Transverse colon (tissue), 4 donors: ENCODE results near the gene GPR153. TPM values are rescaled to one million over a fixed set of nuclear protein-coding genes. Genes with fewer than 3 reads are reported as not detected.

ENCODE experiments used
- DNase-seq: peaks from one replicate; pipeline ENCODE4 v3.0.0-alpha.2; 2019
- H3K27ac ChIP-seq, 4 donors: fragments of 200-600 bp; sonication (generic); 2 replicates each; pipeline ENCODE4 v1.5.1; 2016 to 2018; ENCODE audit warnings: inconsistent platforms in 4 of 4
- H3K27me3 ChIP-seq: fragments of 200-600 bp; sonication (generic); 2 replicates; pipeline ENCODE4 v1.5.1; 2017; ENCODE audit warnings: inconsistent platforms
- H3K36me3 ChIP-seq, 4 donors: fragments of 200-600 bp; sonication (generic); 2 replicates each; pipeline ENCODE4 v1.5.1; 2017 to 2019; ENCODE audit warnings: inconsistent platforms in 4 of 4
- H3K4me1 ChIP-seq, 4 donors: fragments of 200-600 bp; sonication (generic); 2 replicates each; pipeline ENCODE4 v1.5.1; 2017 to 2020; ENCODE audit warnings: inconsistent platforms in 4 of 4
- H3K4me3 ChIP-seq, 4 donors: fragments of 200-600 bp; sonication (generic); 1 replicate in 1 of 4; 2 replicates in 3 of 4; pipeline versions ENCODE4 v1.5.1 to v1.6.1; 2017 to 2019; ENCODE audit warnings: inconsistent platforms in 4 of 4
- H3K9me3 ChIP-seq, 2 donors: fragments of 200-600 bp; sonication (generic); 2 replicates each; pipeline ENCODE4 v1.5.1; 2017 to 2019; ENCODE audit warnings: inconsistent platforms in 2 of 2
- EP300 ChIP-seq: sonication (generic); formaldehyde crosslinking; IDR thresholded peaks from one replicate; pipeline ENCODE4 v1.6.1; 2017; ENCODE audit warnings: antibody characterized with exemption, low read depth
- POLR2A ChIP-seq: fragments of 450-650 bp; IDR thresholded peaks from one replicate; pipeline ENCODE4 v1.6.1; 2016; ENCODE audit warnings: antibody characterized with exemption, mild to moderate bottlenecking, moderate library complexity
- POLR2AphosphoS5 ChIP-seq, 3 donors: sonication (generic); formaldehyde crosslinking; IDR thresholded peaks; one replicate each; pipeline ENCODE4 v1.6.1; 2016; ENCODE audit warnings: antibody characterized with exemption in 3 of 3
- WGBS, 2 donors: methylation state at CpG; one replicate each; pipeline ENCODE4 v1.1.5; 2018; ENCODE audit warnings: low coverage in 1 of 2; 5-methylcytosine and 5-hydroxymethylcytosine counted together
- in situ Hi-C, 4 donors: fragments of 200-750 bp; cut with MboI; loops; one replicate each; pipeline versions ENCODE4 v1.15.0 to v1.15.1; 2017; ENCODE audit warnings: low sequenced_read_pairs in 3 of 4, low pct_ligation_motif_present in 1 of 4, low pct_unique_long_range_greater_than_20kb in 1 of 4
- intact Hi-C: fragments of 100-400 bp; cut with DNase I; formaldehyde crosslinking; loops from one replicate; pipeline ENCODE4 v1.15.1; 2023; ENCODE audit warnings: low total_unique reads
- total RNA-seq, 4 donors: library from RNA; depleted of rRNA; stranded (reverse); fragments of >200 nt; gene quantifications; one replicate each; pipeline ENCODE4 v1.1.0, GENCODE V29; 2016
- TF ChIP-seq, protein P1 (sequence below), 5 experiments: fragments of 200-600 bp in 3 of 5; fragments of 450-650 bp in 2 of 5; sonication (generic) in 3 of 5; IDR thresholded peaks; 1 replicate in 2 of 5; 2 replicates in 3 of 5; pipeline ENCODE4 v1.5.1; 2016 to 2017; ENCODE audit warnings: antibody characterized with exemption in 5 of 5, inconsistent platforms in 3 of 5, mild to moderate bottlenecking in 2 of 5, moderate library complexity in 1 of 5

Gene GPR153
- total RNA-seq, 4 donors from 2014 or later = 15.6 to 38.2 (median 27.8) TPM

GRCh38 chr1:6200188-6200809 is 60.6 kb downstream of the GPR153 start:
- in situ Hi-C loops = no loop called here
- no peaks in the 10 kb centered on the region for H3K9me3 ChIP-seq
- intact Hi-C loops = no loop called here
- peaks cover 0 to 18% (median 7%) of the 10 kb centered on the region in 4 donors for H3K36me3 ChIP-seq
- no peaks in the 10 kb centered on the region for H3K27me3 ChIP-seq
- TF ChIP-seq, protein P1, sequence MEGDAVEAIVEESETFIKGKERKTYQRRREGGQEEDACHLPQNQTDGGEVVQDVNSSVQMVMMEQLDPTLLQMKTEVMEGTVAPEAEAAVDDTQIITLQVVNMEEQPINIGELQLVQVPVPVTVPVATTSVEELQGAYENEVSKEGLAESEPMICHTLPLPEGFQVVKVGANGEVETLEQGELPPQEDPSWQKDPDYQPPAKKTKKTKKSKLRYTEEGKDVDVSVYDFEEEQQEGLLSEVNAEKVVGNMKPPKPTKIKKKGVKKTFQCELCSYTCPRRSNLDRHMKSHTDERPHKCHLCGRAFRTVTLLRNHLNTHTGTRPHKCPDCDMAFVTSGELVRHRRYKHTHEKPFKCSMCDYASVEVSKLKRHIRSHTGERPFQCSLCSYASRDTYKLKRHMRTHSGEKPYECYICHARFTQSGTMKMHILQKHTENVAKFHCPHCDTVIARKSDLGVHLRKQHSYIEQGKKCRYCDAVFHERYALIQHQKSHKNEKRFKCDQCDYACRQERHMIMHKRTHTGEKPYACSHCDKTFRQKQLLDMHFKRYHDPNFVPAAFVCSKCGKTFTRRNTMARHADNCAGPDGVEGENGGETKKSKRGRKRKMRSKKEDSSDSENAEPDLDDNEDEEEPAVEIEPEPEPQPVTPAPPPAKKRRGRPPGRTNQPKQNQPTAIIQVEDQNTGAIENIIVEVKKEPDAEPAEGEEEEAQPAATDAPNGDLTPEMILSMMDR (IDR thresholded peaks at IDR 0.05) = no peak
- TF ChIP-seq POLR2A (no peak), EP300 (no peak), POLR2AphosphoS5 (IDR thresholded peaks at IDR 0.05) (no peak)
- peak overlapping the region in 3 of 4 donors; percentile 93 to 99 (median 94) for H3K4me3 ChIP-seq
- WGBS, 2 donors = 71 to 83% methylated on average over 1 to 10 of the region's 10 CpGs
- no peak for DNase-seq
- peak overlapping the region; percentile 81 to 89 (median 88) for H3K27ac ChIP-seq
- H3K4me1 ChIP-seq = peaks cover 13 to 39% (median 26%) of the 10 kb centered on the region in 4 donors

GRCh38 chr1:6199298-6200187 is 61.4 kb downstream of the GPR153 start, which contains the start of gene RPL22:
RPL22 (minus strand) TSS chr1:6199595; CDS start chr1:6199573, 22 bp downstream.
- no peaks in the 10 kb centered on the region for H3K27me3 ChIP-seq
- TF ChIP-seq EP300 = no peak
- TF ChIP-seq POLR2AphosphoS5 (IDR thresholded peaks at IDR 0.05) = peak; percentile 86 to 93 (median 92)
- TF ChIP-seq, protein P1 (IDR thresholded peaks at IDR 0.05) = no peak
- peak; percentile 75 for TF ChIP-seq POLR2A
- H3K36me3 ChIP-seq = peaks cover 0 to 24% (median 11%) of the 10 kb centered on the region in 4 donors
- WGBS, 2 donors = 3 to 10% methylated on average over 2 to 50 of the region's 53 CpGs
- H3K27ac ChIP-seq = peak within 1 kb of the TSS; percentile 81 to 89 (median 88)
- H3K4me1 ChIP-seq = peaks cover 13 to 32% (median 19%) of the 10 kb centered on the region in 4 donors
- in situ Hi-C loops (no loop called here), intact Hi-C loops (no loop called here)
- H3K4me3 ChIP-seq = peak within 1 kb of the TSS; percentile 87 to 99 (median 94)
- no peaks in the 10 kb centered on the region for H3K9me3 ChIP-seq
- DNase-seq = peak; percentile 99

GRCh38 chr1:6198646-6199297 is 62.1 kb downstream of the GPR153 start:
- intact Hi-C loops (no loop called here), in situ Hi-C loops (no loop called here)
- Histone ChIP-seq H3K27me3 (no peaks in the 10 kb centered on the region), H3K36me3 (peaks cover 0 to 32% (median 15%) of the 10 kb centered on the region in 4 donors), H3K4me1 (peaks cover 13 to 30% (median 19%) of the 10 kb centered on the region in 4 donors), H3K4me3 (peak overlapping the region; percentile 87 to 99 (median 94)), H3K9me3 (no peaks in the 10 kb centered on the region), H3K27ac (peak overlapping the region; percentile 81 to 89 (median 88))
- WGBS, 2 donors = 0% methylated on average over 2 to 28 of the region's 31 CpGs
- no peak for DNase-seq
- TF ChIP-seq POLR2A = no peak
- TF ChIP-seq, protein P1 (IDR thresholded peaks at IDR 0.05) = no peak
- TF ChIP-seq EP300 = no peak
- TF ChIP-seq POLR2AphosphoS5 (IDR thresholded peaks at IDR 0.05) = no peak
